GM18498 (cell line): ENCODE data around the gene VAPA.

Source experiments
- ATAC-seq: cut with Tn5 transposase; IDR thresholded peaks from one replicate; pipeline ENCODE4 v1.9.1; 2021; ENCODE audit warnings: mild to moderate bottlenecking, moderate library complexity; ENCODE audit not compliant: unreplicated experiment

VAPA gene

GRCh38 chr18:9913526-9914333, at the start of gene VAPA:
VAPA (plus strand) TSS chr18:9914016; CDS start chr18:9914257, 241 bp downstream.
- peak; percentile 83 for ATAC-seq

- ATAC-seq: no peak
These were observed 47.9 kb upstream of the VAPA start for GRCh38 chr18:9865764-9866490.

GRCh38 chr18:9866627-9867026, 47.2 kb upstream of the VAPA start:
- no peak for ATAC-seq

GRCh38 chr18:9867071-9867594, 46.7 kb upstream of the VAPA start:
- no peak for ATAC-seq

GRCh38 chr18:9868857-9869714, 44.7 kb upstream of the VAPA start:
- no peak for ATAC-seq

- peak; percentile 80 for ATAC-seq
These were observed 43.9 kb upstream of the VAPA start for GRCh38 chr18:9869715-9870430.

- no peak for ATAC-seq
These were observed 43.3 kb upstream of the VAPA start for GRCh38 chr18:9870431-9871008.

GRCh38 chr18:9871244-9871746, 42.5 kb upstream of the VAPA start:
- ATAC-seq: no peak

- ATAC-seq: no peak
These were observed 41.0 kb upstream of the VAPA start for GRCh38 chr18:9872823-9873222.

- no peak for ATAC-seq
These were observed 39.1 kb upstream of the VAPA start for GRCh38 chr18:9874728-9875127.

GRCh38 chr18:9876212-9876866, 37.5 kb upstream of the VAPA start:
- no peak for ATAC-seq

GRCh38 chr18:9876867-9877654, 36.8 kb upstream of the VAPA start:
- peak; percentile 54 for ATAC-seq

- no peak for ATAC-seq
These were observed 36.2 kb upstream of the VAPA start for GRCh38 chr18:9877655-9878014.

GRCh38 chr18:9878095-9878494, 35.7 kb upstream of the VAPA start:
- no peak for ATAC-seq

GRCh38 chr18:9878783-9879242, 35.0 kb upstream of the VAPA start:
- ATAC-seq: no peak

- ATAC-seq: no peak
These were observed 29.7 kb upstream of the VAPA start for GRCh38 chr18:9884090-9884489.

- ATAC-seq: no peak
These were observed 29.2 kb upstream of the VAPA start for GRCh38 chr18:9884532-9885140.
